Renal pelvis (tissue), 4 donors: ENCODE results near the gene SHANK3. TPM values are rescaled to one million over a fixed set of nuclear protein-coding genes. Genes with fewer than 3 reads are reported as not detected.

Source experiments
- DNase-seq: peaks from one replicate; pipeline ENCODE4 v3.0.0-alpha.2; 2013
- polyA plus RNA-seq, 3 donors: library from polyadenylated mRNA; unstranded; fragments of 120-200 nt; gene quantifications; one replicate each; pipeline ENCODE4 v1.2.1, GENCODE V29; 2013; ENCODE audit not compliant: insufficient read length in 3 of 3

Gene SHANK3
- polyA plus RNA-seq, 3 donors = 19.1 to 27.2 (median 19.6) TPM

GRCh38 chr22:50711446-50712340 lies 39.1 kb downstream of the SHANK3 start:
- DNase-seq = no peak

DNA sequence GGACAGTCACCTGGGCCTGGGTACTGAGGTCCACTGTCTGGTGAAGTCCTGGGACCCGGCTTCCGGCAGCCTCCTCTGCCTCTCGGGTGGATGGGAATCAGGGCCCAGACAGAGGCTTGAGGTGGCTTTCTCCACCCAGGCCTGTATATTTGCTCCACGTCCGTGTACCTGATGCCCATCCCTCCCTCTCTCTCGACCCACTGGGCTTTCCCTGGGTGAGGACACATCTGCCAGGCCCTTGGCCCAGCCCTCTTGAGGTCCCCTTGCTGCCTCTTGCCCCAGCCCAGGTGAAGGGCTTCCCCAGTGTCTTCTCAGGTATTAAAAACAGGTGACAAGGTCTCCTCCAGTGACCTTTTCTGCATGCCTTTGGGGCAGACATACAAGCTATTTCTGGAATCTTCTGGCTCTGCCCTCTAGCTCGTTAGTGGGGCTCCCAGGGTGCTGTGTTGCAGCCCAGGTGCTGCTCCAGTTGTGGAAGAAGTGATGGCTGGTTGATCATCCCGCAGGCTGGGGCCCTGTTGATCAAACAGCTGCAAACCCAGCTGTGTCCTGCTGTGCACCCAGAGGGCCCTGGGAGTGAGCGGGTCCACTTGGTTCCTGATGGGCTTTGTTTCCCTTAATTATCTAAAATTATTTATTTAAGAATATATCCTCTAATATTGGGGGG lies 39.9 kb downstream of the SHANK3 start:
- DNase-seq = no peak

DNA sequence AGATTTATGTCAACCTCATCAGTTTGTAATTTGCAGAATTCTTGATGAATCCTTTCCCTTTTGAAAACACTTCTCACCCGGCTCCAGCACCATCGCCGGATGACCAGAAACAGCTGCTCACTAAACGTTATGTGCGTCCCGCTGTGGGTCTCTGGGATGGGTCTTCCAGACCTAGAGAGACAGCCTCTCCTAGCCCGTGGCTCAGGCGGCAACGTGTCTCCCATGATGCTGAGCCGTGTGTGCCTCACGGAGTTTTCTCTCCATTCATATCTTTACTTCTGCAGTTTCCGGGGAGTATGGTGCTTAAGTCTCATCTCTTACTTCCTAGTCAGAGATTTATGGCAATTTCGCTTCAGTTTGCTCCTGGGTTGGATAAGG lies 40.4 kb downstream of the SHANK3 start:
- DNase-seq = no peak

DNA sequence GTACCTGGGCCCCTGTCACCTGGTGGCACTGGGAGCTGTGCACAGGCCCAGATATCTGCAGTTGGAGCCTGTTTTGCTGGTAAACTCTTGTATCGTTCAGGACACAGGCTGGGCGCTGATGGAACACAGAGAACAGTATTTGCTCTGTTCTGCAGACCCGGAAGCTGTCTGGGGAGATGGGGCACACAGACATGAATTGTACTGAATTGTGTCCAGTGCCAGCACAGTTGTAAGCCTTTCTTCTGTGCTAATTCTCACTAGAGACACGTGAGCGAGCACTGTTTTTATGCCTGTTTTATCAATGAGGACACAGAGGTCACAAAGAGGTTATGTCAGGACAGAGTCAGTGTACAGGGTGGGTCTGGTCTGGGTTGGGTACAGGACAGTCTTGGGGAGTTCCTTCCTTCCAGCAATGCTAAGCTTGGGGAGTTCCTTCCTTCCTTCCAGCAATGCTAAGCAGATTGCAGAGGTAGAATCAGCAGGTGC lies 41.0 kb downstream of the SHANK3 start:
- DNase-seq = no peak

GRCh38 chr22:50714150-50714549 lies 41.5 kb downstream of the SHANK3 start:
- DNase-seq = no peak

- DNase-seq = no peak
Observed at GRCh38 chr22:50714631-50715179, 42.1 kb downstream of the SHANK3 start.

DNA sequence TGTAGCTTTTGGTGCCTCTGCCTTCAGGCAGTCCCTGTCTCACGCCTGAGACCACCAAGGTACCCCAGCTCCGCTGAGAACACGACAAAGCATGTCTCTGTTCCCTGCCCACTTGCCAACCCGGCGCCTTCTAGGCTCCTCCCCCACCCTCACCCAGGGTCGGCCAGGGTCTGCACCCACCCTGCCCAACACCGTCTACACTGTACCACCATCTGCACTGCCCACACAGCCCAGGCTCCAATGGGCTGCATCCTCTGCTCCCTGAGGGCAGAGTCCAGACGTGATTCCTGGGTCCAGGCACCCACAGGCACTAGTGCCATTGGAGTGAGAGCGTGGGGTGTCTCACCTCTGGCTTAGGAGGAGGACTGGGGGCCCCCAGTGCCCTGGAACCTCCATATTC lies 42.6 kb downstream of the SHANK3 start:
- DNase-seq = no peak

- no peak for DNase-seq
Observed at GRCh38 chr22:50715776-50716175, 43.2 kb downstream of the SHANK3 start.

GRCh38 chr22:50716290-50717024 lies 43.8 kb downstream of the SHANK3 start:
- no peak for DNase-seq

DNA sequence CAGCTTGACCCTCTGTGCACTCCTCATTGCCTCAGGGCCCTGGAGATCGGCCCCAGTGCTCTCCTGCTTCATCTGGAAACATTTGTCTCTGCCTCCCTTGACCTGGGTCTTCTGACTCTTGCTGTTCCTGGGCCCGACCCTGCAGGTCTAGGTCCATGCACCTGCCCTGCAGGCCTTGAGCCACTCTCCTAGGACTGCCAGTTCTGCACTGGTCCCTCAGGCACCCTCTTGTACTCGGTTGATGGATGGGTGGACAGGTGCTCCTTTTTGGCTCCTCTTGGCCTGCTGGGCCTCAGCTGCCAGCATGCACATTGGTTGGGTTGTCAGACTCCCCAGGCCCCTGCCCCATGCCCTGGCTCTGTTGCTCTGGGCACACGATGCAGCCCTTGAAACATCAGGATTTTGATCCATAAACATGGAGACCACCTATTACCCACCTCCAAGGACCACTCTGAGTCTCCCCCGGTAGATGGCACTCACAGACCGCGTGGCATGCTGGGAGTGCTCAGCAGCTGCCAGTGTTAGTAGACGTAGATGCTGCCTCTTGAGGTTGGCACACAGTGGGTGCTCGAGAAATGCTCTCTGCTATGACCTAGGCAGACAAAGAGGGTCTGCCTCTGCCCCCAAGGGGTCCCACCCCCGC lies 45.2 kb downstream of the SHANK3 start:
- DNase-seq = no peak

- DNase-seq = no peak
Observed at GRCh38 chr22:50718352-50718709, 45.7 kb downstream of the SHANK3 start.

- DNase-seq = no peak
Observed at GRCh38 chr22:50719814-50720300, 47.2 kb downstream of the SHANK3 start.

GRCh38 chr22:50720301-50721256 lies 48.0 kb downstream of the SHANK3 start:
- no peak for DNase-seq

GRCh38 chr22:50721257-50721844 lies 48.7 kb downstream of the SHANK3 start:
- no peak for DNase-seq

DNA sequence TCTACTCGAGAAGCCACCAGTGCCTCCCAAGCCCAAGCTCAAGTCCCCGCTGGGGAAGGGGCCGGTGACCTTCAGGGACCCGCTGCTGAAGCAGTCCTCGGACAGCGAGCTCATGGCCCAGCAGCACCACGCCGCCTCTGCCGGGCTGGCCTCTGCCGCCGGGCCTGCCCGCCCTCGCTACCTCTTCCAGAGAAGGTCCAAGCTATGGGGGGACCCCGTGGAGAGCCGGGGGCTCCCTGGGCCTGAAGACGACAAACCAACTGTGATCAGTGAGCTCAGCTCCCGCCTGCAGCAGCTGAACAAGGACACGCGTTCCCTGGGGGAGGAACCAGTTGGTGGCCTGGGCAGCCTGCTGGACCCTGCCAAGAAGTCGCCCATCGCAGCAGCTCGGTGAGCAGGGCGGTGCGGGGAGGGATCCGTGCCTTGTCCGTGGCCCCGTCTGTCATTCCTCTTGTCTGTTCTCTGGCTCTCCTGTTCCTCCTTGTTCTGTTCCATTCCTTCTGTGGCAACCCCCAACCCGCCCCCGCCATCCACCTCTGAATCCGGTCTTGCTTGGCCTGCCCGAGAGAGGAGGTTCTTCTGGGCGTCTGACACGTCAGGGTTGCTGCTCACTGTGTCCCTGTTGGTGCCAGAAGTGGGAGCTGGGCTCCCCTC lies 49.6 kb downstream of the SHANK3 start:
- DNase-seq = no peak
